Middle frontal gyrus (tissue), 1 donor: ENCODE data around the gene PTPRH.

Source experiments
- DNase-seq: peaks from one replicate; pipeline ENCODE4 v3.0.0-alpha.2; 2015; ENCODE audit warnings: low spot score; ENCODE audit errors: extremely low spot score

Gene PTPRH

GRCh38 chr19:55245236-55245904 lies 36.1 kb upstream of the PTPRH start:
- DNase-seq: no peak

GRCh38 chr19:55244004-55244680 lies 34.8 kb upstream of the PTPRH start:
- DNase-seq: no peak

GRCh38 chr19:55242517-55242916 lies 33.2 kb upstream of the PTPRH start:
- no peak for DNase-seq

- DNase-seq: no peak
Observed at GRCh38 chr19:55241935-55242464, 32.7 kb upstream of the PTPRH start.

- DNase-seq: no peak
Observed at GRCh38 chr19:55241143-55241934, 32.0 kb upstream of the PTPRH start.

- DNase-seq: no peak
Observed at GRCh38 chr19:55240713-55241020, 31.4 kb upstream of the PTPRH start.

- no peak for DNase-seq
Observed at GRCh38 chr19:55239004-55239403, 29.7 kb upstream of the PTPRH start.

- no peak for DNase-seq
Observed at GRCh38 chr19:55238030-55238429, 28.7 kb upstream of the PTPRH start.

- DNase-seq: no peak
Observed at GRCh38 chr19:55232986-55233385, 23.7 kb upstream of the PTPRH start.

GRCh38 chr19:55232286-55232602 lies 22.9 kb upstream of the PTPRH start:
- DNase-seq: no peak

GRCh38 chr19:55231391-55232285 lies 22.3 kb upstream of the PTPRH start:
- DNase-seq: no peak

GRCh38 chr19:55230780-55231179 lies 21.5 kb upstream of the PTPRH start:
- no peak for DNase-seq

GRCh38 chr19:55230329-55230728 lies 21.0 kb upstream of the PTPRH start:
- DNase-seq: no peak

- no peak for DNase-seq
Observed at GRCh38 chr19:55229789-55230182, 20.5 kb upstream of the PTPRH start.

GRCh38 chr19:55229145-55229788 lies 20.0 kb upstream of the PTPRH start:
- DNase-seq: no peak

GRCh38 chr19:55228403-55229031 lies 19.2 kb upstream of the PTPRH start, which contains the start of gene TMEM86B:
TSS of gene TMEM86B (minus strand) at chr19:55228763. CDS start at chr19:55228741, 22 bp downstream.
- no peak for DNase-seq

GRCh38 chr19:55228015-55228391 lies 18.7 kb upstream of the PTPRH start:
- no peak for DNase-seq

GRCh38 chr19:55227241-55228014 lies 18.1 kb upstream of the PTPRH start:
- DNase-seq: no peak

GRCh38 chr19:55226788-55227187 lies 17.5 kb upstream of the PTPRH start:
- no peak for DNase-seq

GRCh38 chr19:55226273-55226672 lies 17.0 kb upstream of the PTPRH start:
- DNase-seq: no peak
